ENCODE measurements around the gene SOX10. TPM values are rescaled to one million over a fixed set of nuclear protein-coding genes. Genes with fewer than 3 reads are reported as not detected.
A peak's percentile ranks its signal among the peaks of the same experiment; 100 is the strongest.

The SOX10 gene
- total and polyA plus RNA-seq, 2 of the 13 experiments (the other 11 are each of a cell fraction or from before 2014, with no cell fraction given), result not detected

- TF ChIP-seq ZNF652 (CRISPR knock-in tag; IDR thresholded peaks at IDR 0.05; ENCODE audit: borderline replicate concordance, low read depth), result no peak
- TF ChIP-seq, protein P1, sequence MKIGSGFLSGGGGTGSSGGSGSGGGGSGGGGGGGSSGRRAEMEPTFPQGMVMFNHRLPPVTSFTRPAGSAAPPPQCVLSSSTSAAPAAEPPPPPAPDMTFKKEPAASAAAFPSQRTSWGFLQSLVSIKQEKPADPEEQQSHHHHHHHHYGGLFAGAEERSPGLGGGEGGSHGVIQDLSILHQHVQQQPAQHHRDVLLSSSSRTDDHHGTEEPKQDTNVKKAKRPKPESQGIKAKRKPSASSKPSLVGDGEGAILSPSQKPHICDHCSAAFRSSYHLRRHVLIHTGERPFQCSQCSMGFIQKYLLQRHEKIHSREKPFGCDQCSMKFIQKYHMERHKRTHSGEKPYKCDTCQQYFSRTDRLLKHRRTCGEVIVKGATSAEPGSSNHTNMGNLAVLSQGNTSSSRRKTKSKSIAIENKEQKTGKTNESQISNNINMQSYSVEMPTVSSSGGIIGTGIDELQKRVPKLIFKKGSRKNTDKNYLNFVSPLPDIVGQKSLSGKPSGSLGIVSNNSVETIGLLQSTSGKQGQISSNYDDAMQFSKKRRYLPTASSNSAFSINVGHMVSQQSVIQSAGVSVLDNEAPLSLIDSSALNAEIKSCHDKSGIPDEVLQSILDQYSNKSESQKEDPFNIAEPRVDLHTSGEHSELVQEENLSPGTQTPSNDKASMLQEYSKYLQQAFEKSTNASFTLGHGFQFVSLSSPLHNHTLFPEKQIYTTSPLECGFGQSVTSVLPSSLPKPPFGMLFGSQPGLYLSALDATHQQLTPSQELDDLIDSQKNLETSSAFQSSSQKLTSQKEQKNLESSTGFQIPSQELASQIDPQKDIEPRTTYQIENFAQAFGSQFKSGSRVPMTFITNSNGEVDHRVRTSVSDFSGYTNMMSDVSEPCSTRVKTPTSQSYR (CRISPR knock-in tag; IDR thresholded peaks at IDR 0.05; ENCODE audit: borderline replicate concordance), result no peak
- TF ChIP-seq PHF8 (CRISPR knock-in tag; IDR thresholded peaks at IDR 0.05), result no peak
- no peak for TF ChIP-seq ZNF775 (CRISPR knock-in tag; IDR thresholded peaks at IDR 0.05; ENCODE audit: borderline replicate concordance)
- no peak for TF ChIP-seq DMAP1 (CRISPR knock-in tag; IDR thresholded peaks at IDR 0.05)
- no peak for TF ChIP-seq JUND (CRISPR knock-in tag; IDR thresholded peaks at IDR 0.05)
- TF ChIP-seq ZNF780A (CRISPR knock-in tag; IDR thresholded peaks at IDR 0.05), result no peak
- no peak for TF ChIP-seq ZNF572 (CRISPR knock-in tag; IDR thresholded peaks at IDR 0.05)
- no peak for TF ChIP-seq ZZZ3 (CRISPR knock-in tag; IDR thresholded peaks at IDR 0.05; ENCODE audit: borderline replicate concordance)
- TF ChIP-seq, protein P2, sequence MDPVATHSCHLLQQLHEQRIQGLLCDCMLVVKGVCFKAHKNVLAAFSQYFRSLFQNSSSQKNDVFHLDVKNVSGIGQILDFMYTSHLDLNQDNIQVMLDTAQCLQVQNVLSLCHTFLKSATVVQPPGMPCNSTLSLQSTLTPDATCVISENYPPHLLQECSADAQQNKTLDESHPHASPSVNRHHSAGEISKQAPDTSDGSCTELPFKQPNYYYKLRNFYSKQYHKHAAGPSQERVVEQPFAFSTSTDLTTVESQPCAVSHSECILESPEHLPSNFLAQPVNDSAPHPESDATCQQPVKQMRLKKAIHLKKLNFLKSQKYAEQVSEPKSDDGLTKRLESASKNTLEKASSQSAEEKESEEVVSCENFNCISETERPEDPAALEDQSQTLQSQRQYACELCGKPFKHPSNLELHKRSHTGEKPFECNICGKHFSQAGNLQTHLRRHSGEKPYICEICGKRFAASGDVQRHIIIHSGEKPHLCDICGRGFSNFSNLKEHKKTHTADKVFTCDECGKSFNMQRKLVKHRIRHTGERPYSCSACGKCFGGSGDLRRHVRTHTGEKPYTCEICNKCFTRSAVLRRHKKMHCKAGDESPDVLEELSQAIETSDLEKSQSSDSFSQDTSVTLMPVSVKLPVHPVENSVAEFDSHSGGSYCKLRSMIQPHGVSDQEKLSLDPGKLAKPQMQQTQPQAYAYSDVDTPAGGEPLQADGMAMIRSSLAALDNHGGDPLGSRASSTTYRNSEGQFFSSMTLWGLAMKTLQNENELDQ (CRISPR knock-in tag; IDR thresholded peaks at IDR 0.05; ENCODE audit: borderline replicate concordance), result no peak
- TF ChIP-seq RARA (CRISPR knock-in tag; IDR thresholded peaks at IDR 0.05), result peak; percentile 61
- no peak for TF ChIP-seq FOXK1 (CRISPR knock-in tag; IDR thresholded peaks at IDR 0.05; ENCODE audit: borderline replicate concordance, low read depth)
- no peak for TF ChIP-seq DRAP1 (CRISPR knock-in tag; IDR thresholded peaks at IDR 0.05)
- TF ChIP-seq KMT2B (CRISPR knock-in tag; IDR thresholded peaks at IDR 0.05), result no peak
- no peak for TF ChIP-seq MBNL3 (CRISPR knock-in tag; conservative IDR thresholded peaks at IDR 0.05)
- TF ChIP-seq SALL1 (CRISPR knock-in tag; IDR thresholded peaks at IDR 0.05), result 0 out of 2 replicates have a peak, but pooled peaks have one; percentile 12
- TF ChIP-seq, protein P3, sequence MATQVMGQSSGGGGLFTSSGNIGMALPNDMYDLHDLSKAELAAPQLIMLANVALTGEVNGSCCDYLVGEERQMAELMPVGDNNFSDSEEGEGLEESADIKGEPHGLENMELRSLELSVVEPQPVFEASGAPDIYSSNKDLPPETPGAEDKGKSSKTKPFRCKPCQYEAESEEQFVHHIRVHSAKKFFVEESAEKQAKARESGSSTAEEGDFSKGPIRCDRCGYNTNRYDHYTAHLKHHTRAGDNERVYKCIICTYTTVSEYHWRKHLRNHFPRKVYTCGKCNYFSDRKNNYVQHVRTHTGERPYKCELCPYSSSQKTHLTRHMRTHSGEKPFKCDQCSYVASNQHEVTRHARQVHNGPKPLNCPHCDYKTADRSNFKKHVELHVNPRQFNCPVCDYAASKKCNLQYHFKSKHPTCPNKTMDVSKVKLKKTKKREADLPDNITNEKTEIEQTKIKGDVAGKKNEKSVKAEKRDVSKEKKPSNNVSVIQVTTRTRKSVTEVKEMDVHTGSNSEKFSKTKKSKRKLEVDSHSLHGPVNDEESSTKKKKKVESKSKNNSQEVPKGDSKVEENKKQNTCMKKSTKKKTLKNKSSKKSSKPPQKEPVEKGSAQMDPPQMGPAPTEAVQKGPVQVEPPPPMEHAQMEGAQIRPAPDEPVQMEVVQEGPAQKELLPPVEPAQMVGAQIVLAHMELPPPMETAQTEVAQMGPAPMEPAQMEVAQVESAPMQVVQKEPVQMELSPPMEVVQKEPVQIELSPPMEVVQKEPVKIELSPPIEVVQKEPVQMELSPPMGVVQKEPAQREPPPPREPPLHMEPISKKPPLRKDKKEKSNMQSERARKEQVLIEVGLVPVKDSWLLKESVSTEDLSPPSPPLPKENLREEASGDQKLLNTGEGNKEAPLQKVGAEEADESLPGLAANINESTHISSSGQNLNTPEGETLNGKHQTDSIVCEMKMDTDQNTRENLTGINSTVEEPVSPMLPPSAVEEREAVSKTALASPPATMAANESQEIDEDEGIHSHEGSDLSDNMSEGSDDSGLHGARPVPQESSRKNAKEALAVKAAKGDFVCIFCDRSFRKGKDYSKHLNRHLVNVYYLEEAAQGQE (IDR thresholded peaks at IDR 0.05; ENCODE audit: borderline replicate concordance in 1 of 2, low read depth in 1 of 2, low read length in 2 of 2), result no peak
- TF ChIP-seq NFE2L1 (CRISPR knock-in tag; IDR thresholded peaks at IDR 0.05; ENCODE audit: borderline replicate concordance), result no peak
- TF ChIP-seq TAF15 (IDR thresholded peaks at IDR 0.05; ENCODE audit: low read depth, low read length, poor library complexity, severe bottlenecking), result no peak
- TF ChIP-seq ZNF75D (CRISPR knock-in tag; IDR thresholded peaks at IDR 0.05; ENCODE audit: borderline replicate concordance), result no peak
Measured at GRCh38 chr22:38017939-38018885, 33.9 kb upstream of the SOX10 start (continued).

Data from HepG2 (cell line).